ENCODE results near the gene SEC24B.

The SEC24B gene

DNA sequence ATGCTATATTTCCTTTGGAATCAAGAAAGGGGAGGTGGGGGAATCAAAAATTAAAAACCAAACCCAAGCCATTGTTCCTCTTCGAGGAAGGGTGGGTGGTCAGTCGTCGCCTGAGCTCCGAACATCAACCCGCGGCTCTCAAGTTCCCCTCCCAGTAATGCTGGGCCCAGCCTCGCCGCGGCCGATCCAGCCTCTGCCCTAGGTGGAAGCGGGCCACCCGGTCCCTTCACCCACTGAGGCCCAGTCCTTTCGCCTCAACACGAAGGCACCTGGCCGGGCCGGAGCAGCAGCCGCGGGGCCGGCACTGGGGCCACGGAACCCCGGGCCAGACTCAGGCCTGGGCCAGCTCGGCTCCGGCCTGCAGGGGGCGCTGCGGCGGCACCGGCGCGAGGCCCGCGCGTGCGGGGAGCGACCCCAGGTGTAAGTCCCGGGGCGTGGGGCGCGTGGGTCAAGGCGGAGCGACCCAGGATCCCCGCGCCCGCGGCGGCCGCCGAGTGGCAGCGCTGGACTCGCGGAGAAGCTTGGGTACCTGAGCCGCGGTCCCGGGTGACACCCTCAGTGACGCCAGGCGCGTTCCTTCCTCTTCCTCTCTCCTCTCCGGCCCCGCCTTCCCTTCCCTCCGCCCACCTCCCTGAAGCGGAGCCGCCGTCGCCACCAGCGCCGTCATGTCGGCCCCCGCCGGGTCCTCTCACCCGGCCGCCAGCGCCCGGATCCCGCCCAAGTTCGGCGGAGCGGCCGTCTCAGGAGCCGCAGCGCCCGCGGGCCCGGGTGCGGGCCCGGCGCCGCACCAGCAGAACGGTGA lies at the start of gene SEC24B:
Gene SEC24B, plus strand, starts transcription at position 611 of the 802 bp plus-strand sequence. Its CDS starts 55 bp downstream, at position 666.
- no peaks in the 10 kb centered on the region for H3K36me3 ChIP-seq (ENCODE audit: control insufficient read depth in 1 of 2, insufficient read depth in 2 of 2, low read length in 2 of 2)
- peaks cover 7 to 42% of the 10 kb centered on the region in 2 donors for H3K4me1 ChIP-seq (ENCODE audit: control insufficient read depth in 1 of 2, insufficient read depth in 2 of 2, low read length in 2 of 2)
- H3K9me3 ChIP-seq (ENCODE audit: control insufficient read depth in 1 of 2, low read length in 2 of 2): no peaks in the 10 kb centered on the region
- peak within 1 kb of the TSS; percentile 93 for H3K27ac ChIP-seq (ENCODE audit: low read length)
- no peaks in the 10 kb centered on the region for H3K27me3 ChIP-seq (ENCODE audit: low read depth, low read length)
- peak within 1 kb of the TSS; percentile 88 to 90 for H3K4me3 ChIP-seq (ENCODE audit: low read depth in 1 of 2, low read length in 2 of 2)

DNA sequence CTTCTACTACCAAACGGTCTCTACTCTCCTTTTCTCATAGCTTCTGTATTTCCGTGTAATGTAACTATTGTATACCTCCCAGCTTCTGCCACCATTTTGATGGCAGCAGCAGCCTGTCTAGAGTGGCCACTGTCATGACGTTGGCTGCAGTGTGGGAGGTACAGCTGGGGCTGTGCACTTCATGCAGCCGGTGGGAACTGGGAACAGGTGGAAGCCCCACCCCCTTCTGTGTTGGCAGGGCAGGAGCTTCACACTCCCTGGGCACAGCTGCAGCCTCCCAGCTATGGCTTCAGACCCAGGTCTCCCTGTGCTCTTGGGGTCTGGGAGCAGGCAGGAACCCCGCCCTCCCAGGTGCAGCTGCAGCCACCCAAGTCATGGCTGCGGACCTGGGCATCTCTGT lies 49.8 kb upstream of the SEC24B start:
- H3K9me3 ChIP-seq (ENCODE audit: control insufficient read depth in 1 of 2, low read length in 2 of 2): no peaks in the 10 kb centered on the region
- no peak overlapping the region for H3K4me3 ChIP-seq (ENCODE audit: low read depth in 1 of 2, low read length in 2 of 2)
- no peaks in the 10 kb centered on the region for H3K27me3 ChIP-seq (ENCODE audit: low read depth, low read length)
- no peak overlapping the region for H3K27ac ChIP-seq (ENCODE audit: low read length)
- no peaks in the 10 kb centered on the region for H3K4me1 ChIP-seq (ENCODE audit: control insufficient read depth in 1 of 2, insufficient read depth in 2 of 2, low read length in 2 of 2)
- no peaks in the 10 kb centered on the region for H3K36me3 ChIP-seq (ENCODE audit: control insufficient read depth in 1 of 2, insufficient read depth in 2 of 2, low read length in 2 of 2)

DNA sequence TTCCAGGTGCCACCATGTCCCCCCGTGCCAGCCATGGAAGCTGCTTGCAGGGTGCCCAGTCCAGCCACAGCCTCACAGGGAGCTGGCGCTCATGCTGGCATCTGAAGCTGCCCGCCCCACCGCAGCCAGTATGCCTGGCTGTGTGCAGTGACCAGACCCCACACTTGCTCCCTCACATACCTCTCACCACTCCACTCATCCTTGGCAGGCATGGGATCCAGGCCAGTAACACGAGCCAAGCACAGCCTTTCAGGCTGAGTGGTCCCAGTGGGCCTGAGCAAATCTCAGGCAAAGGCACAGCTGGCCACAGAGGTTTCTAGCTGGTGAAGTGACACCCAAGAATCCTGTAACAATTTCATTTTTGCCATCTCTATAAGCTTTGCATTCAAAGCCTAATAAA lies 48.4 kb upstream of the SEC24B start:
- Histone ChIP-seq H3K4me3 (ENCODE audit: low read depth in 1 of 2, low read length in 2 of 2) (no peak overlapping the region), H3K27me3 (ENCODE audit: low read depth, low read length) (no peaks in the 10 kb centered on the region), H3K27ac (ENCODE audit: low read length) (no peak overlapping the region), H3K9me3 (ENCODE audit: control insufficient read depth in 1 of 2, low read length in 2 of 2) (no peaks in the 10 kb centered on the region), H3K4me1 (ENCODE audit: control insufficient read depth in 1 of 2, insufficient read depth in 2 of 2, low read length in 2 of 2) (no peaks in the 10 kb centered on the region), H3K36me3 (ENCODE audit: control insufficient read depth in 1 of 2, insufficient read depth in 2 of 2, low read length in 2 of 2) (no peaks in the 10 kb centered on the region)

DNA sequence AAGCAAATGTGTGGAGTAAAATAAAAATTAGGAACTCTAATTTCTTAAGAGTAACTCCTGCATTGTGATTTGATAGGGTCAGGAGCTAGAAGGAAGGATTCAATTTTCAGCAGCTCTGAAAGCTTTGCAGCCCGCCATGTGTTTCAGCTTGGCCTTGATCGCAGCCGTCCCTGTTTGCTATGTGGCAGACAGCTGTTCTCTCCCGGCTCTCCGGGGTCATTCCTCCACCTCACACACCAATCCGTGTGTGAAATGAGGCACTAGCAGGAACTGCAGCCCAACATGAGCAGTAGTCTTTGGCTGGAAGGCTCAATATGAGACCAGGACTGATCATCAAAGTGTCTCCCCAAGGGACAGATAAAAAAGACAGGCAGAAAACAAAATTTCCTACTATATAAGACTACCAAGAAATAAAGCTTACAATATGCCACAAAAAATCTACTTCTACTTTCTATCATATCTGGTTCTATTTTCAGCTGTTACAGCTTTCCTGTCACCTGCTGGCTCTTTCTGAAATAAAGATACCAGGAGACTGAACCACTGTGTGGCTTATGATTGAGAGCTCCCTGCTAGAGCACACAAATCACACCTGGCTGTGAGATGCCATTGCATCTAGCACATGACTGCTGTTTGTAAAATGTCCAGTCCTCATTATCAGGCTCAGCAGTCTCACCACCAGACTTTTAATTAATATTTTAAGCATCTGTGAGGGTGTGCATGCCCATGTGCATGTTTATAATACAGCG lies 44.1 kb upstream of the SEC24B start:
- no peaks in the 10 kb centered on the region for H3K27me3 ChIP-seq (ENCODE audit: low read depth, low read length)
- no peak overlapping the region for H3K27ac ChIP-seq (ENCODE audit: low read length)
- no peaks in the 10 kb centered on the region for H3K36me3 ChIP-seq (ENCODE audit: control insufficient read depth in 1 of 2, insufficient read depth in 2 of 2, low read length in 2 of 2)
- no peak overlapping the region for H3K4me3 ChIP-seq (ENCODE audit: low read depth in 1 of 2, low read length in 2 of 2)
- no peaks in the 10 kb centered on the region for H3K4me1 ChIP-seq (ENCODE audit: control insufficient read depth in 1 of 2, insufficient read depth in 2 of 2, low read length in 2 of 2)
- H3K9me3 ChIP-seq (ENCODE audit: control insufficient read depth in 1 of 2, low read length in 2 of 2): no peaks in the 10 kb centered on the region

DNA sequence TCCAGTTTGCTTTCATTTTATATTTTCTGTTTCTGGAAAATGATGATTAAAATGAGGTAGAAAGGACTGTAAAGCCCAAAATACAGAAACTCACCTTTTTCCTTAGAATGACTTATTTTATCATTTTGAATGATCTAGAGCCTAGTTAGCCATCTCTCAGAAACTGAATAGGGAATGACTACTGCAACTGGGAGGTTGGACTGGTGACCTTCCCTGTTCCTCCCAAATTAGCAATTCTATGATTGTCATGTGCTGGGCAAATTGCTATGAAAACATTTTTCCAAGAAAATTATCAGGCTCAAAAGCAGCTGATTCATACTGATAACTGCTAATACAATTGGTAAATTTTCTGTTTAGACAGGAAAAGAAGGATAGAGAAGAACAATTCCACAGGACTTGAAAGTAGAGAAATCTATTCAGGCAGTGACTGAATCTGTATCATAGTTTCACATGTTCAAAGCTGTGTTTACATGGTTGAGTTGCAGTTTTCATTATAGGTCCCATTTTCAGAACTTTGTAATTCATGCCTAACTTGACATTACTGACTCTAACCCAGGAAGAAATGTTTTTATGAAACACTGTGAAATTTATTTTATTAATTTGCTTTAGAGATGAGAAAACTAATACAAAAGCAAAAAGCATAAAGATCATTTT lies 43.4 kb upstream of the SEC24B start:
- Histone ChIP-seq H3K4me1 (ENCODE audit: control insufficient read depth in 1 of 2, insufficient read depth in 2 of 2, low read length in 2 of 2) (no peaks in the 10 kb centered on the region), H3K4me3 (ENCODE audit: low read depth in 1 of 2, low read length in 2 of 2) (no peak overlapping the region), H3K27ac (ENCODE audit: low read length) (no peak overlapping the region), H3K27me3 (ENCODE audit: low read depth, low read length) (no peaks in the 10 kb centered on the region), H3K36me3 (ENCODE audit: control insufficient read depth in 1 of 2, insufficient read depth in 2 of 2, low read length in 2 of 2) (no peaks in the 10 kb centered on the region), H3K9me3 (ENCODE audit: control insufficient read depth in 1 of 2, low read length in 2 of 2) (no peaks in the 10 kb centered on the region)

DNA sequence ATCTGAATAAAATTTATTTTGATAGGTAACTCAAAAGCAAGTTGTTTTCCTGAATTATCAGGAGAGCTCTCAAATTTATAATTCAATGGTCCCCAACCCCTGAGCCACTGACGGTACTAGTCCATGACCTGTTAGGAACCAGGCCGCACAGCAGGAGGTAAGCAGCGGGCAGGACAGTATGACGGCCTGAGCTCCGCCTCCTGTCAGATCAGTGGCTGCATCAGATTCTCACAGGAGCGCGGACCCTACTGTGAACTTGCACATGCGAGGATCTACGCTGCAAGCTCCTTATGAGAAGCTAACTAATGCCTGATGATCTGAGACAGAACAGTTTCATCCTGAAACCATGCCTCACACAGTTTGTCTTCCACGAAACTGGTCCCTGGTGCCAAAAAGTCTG lies 37.9 kb upstream of the SEC24B start:
- H3K27ac ChIP-seq (ENCODE audit: low read length): no peak overlapping the region
- H3K27me3 ChIP-seq (ENCODE audit: low read depth, low read length): no peaks in the 10 kb centered on the region
- H3K4me1 ChIP-seq (ENCODE audit: control insufficient read depth in 1 of 2, insufficient read depth in 2 of 2, low read length in 2 of 2): no peaks in the 10 kb centered on the region
- H3K4me3 ChIP-seq (ENCODE audit: low read depth in 1 of 2, low read length in 2 of 2): no peak overlapping the region
- no peaks in the 10 kb centered on the region for H3K9me3 ChIP-seq (ENCODE audit: control insufficient read depth in 1 of 2, low read length in 2 of 2)
- H3K36me3 ChIP-seq (ENCODE audit: control insufficient read depth in 1 of 2, insufficient read depth in 2 of 2, low read length in 2 of 2): no peaks in the 10 kb centered on the region

DNA sequence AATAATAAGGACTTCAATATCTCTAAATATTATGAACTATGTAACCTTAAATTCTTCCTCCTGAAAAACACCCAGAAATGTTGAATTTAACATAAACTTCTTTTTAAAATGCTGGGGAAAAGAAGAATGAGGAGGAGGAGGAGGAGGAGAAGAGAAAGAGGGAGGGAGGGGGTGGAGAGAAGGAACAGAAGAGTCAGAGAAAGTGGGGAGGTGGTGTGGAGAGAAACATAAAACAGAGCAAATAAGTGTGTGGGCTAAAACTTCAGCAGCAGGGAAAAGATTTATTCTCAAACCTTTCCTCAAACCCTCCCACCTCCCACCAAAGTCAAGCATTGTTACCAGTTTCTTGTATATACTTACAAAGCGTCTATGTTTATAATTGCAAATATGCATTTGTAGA lies 34.7 kb upstream of the SEC24B start:
- H3K4me1 ChIP-seq (ENCODE audit: control insufficient read depth in 1 of 2, insufficient read depth in 2 of 2, low read length in 2 of 2): no peaks in the 10 kb centered on the region
- H3K27ac ChIP-seq (ENCODE audit: low read length): no peak overlapping the region
- H3K36me3 ChIP-seq (ENCODE audit: control insufficient read depth in 1 of 2, insufficient read depth in 2 of 2, low read length in 2 of 2): no peaks in the 10 kb centered on the region
- H3K4me3 ChIP-seq (ENCODE audit: low read depth in 1 of 2, low read length in 2 of 2): no peak overlapping the region
- no peaks in the 10 kb centered on the region for H3K27me3 ChIP-seq (ENCODE audit: low read depth, low read length)
- H3K9me3 ChIP-seq (ENCODE audit: control insufficient read depth in 1 of 2, low read length in 2 of 2): no peaks in the 10 kb centered on the region

DNA sequence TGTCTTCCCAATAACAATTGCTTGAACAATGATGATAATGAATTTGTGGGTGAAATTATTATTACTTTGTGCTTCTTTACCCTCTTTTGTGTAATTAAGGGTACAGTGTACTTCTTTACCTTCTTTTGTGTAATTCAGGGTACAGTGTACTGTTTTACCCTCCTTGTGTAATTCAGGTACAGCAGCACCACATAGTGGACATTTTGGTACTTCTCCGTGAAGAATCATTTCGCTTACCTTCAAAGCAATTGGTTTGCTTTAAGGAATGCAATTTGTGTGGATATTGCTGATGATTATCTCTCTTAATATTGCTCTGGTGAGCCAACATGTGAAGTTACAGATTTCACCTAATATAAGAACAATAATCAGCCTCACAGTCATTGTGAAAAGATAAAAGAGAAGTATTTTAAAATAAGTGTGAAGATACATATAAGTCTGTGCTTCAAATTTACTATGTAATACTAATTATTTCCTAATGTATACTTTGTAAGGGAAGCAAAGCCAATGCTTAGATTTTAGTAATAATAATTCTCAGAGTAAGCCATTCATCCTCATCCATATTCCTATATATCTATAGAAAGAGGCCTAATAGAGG lies 27.2 kb upstream of the SEC24B start:
- Histone ChIP-seq H3K4me3 (ENCODE audit: low read depth in 1 of 2, low read length in 2 of 2) (no peak overlapping the region), H3K9me3 (ENCODE audit: control insufficient read depth in 1 of 2, low read length in 2 of 2) (no peaks in the 10 kb centered on the region), H3K4me1 (ENCODE audit: control insufficient read depth in 1 of 2, insufficient read depth in 2 of 2, low read length in 2 of 2) (no peaks in the 10 kb centered on the region), H3K36me3 (ENCODE audit: control insufficient read depth in 1 of 2, insufficient read depth in 2 of 2, low read length in 2 of 2) (no peaks in the 10 kb centered on the region), H3K27ac (ENCODE audit: low read length) (no peak overlapping the region), H3K27me3 (ENCODE audit: low read depth, low read length) (no peaks in the 10 kb centered on the region)

DNA sequence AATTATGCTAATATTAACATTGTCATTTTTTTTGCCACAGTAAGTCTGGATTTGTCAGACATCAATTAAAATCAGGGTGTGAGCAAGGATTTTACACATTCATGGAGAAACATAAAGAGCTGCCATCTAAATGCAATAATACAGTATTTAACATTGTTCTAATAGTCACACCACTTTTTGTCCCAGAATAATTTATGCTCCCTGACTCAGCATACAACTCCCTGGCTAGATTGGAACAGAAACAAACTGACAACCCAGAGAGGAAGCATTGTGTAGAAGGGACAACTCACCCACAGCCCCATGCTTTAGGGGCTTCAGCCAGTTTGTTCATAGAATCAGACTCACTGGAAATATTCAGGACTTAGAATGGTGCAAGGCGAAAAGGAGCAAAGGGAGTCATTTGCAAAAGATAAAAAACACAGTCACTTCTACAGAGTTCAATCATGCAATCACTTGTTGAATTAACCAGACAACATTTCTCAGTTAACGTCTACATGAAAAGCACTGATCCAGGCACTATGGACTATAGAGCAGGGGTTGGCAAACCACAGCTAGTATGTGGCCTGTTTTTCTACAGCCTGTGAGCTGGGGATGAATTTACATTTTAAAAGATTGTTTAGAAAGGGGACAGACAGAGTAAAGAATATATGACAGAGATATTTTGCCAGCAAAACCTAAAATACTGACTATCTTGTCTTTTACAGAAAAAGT lies 26.4 kb upstream of the SEC24B start:
- Histone ChIP-seq H3K4me3 (ENCODE audit: low read depth in 1 of 2, low read length in 2 of 2) (no peak overlapping the region), H3K27me3 (ENCODE audit: low read depth, low read length) (no peaks in the 10 kb centered on the region), H3K9me3 (ENCODE audit: control insufficient read depth in 1 of 2, low read length in 2 of 2) (no peaks in the 10 kb centered on the region), H3K36me3 (ENCODE audit: control insufficient read depth in 1 of 2, insufficient read depth in 2 of 2, low read length in 2 of 2) (no peaks in the 10 kb centered on the region), H3K27ac (ENCODE audit: low read length) (no peak overlapping the region), H3K4me1 (ENCODE audit: control insufficient read depth in 1 of 2, insufficient read depth in 2 of 2, low read length in 2 of 2) (peaks cover 0 to 3% of the 10 kb centered on the region in 2 donors)

DNA sequence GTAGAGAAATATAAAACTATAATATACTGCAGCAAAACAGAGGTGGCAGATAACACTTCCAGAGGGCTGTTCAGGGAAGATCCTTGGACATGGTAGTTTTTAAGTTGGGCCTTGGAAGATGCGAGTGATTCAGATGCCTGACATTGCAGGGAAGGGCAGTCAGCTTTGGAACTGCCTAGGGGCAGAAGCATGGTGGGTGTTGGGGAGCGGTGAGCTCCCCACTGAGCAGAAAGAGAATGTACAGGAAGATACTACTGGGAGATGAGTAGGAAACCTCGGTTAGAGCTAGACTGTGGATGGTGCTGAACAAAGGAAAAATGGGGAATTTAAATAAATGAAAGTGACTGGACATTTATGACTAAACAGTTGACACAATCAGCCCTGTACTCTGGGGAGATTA lies 24.9 kb upstream of the SEC24B start:
- Histone ChIP-seq H3K36me3 (ENCODE audit: control insufficient read depth in 1 of 2, insufficient read depth in 2 of 2, low read length in 2 of 2) (no peaks in the 10 kb centered on the region), H3K27ac (ENCODE audit: low read length) (no peak overlapping the region), H3K27me3 (ENCODE audit: low read depth, low read length) (no peaks in the 10 kb centered on the region), H3K9me3 (ENCODE audit: control insufficient read depth in 1 of 2, low read length in 2 of 2) (no peaks in the 10 kb centered on the region), H3K4me3 (ENCODE audit: low read depth in 1 of 2, low read length in 2 of 2) (no peak overlapping the region), H3K4me1 (ENCODE audit: control insufficient read depth in 1 of 2, insufficient read depth in 2 of 2, low read length in 2 of 2) (peaks cover 0 to 3% of the 10 kb centered on the region in 2 donors)

Data from muscle layer of duodenum (tissue), 2 donors.